Astrocyte of the cerebellum (primary cell): ENCODE measurements around the gene PRAC2.

Source experiments
- DNase-seq: peaks from one replicate; pipeline ENCODE4 v3.0.0-alpha.2; 2011; ENCODE audit warnings: low read depth
- H3K4me3 ChIP-seq: 2 replicates; pipeline ENCODE4 v1.5.1; 2011; ENCODE audit warnings: mild to moderate bottlenecking, low read depth, low read length, moderate library complexity
- in situ Hi-C: cut with HindIII; loops from 2 replicates; pipeline ENCODE4 v1.10.0; 2017; ENCODE audit warnings: low sequenced_read_pairs
- TF ChIP-seq, protein P1 (sequence below): IDR thresholded peaks from 2 replicates; pipeline ENCODE4 v1.5.1; 2012; ENCODE audit warnings: low read length, low read depth, moderate library complexity, mild to moderate bottlenecking; ENCODE audit errors: missing control alignments

Gene PRAC2

GRCh38 chr17:48737330-48738043 lies 14.5 kb downstream of the PRAC2 start:
- TF ChIP-seq, protein P1, sequence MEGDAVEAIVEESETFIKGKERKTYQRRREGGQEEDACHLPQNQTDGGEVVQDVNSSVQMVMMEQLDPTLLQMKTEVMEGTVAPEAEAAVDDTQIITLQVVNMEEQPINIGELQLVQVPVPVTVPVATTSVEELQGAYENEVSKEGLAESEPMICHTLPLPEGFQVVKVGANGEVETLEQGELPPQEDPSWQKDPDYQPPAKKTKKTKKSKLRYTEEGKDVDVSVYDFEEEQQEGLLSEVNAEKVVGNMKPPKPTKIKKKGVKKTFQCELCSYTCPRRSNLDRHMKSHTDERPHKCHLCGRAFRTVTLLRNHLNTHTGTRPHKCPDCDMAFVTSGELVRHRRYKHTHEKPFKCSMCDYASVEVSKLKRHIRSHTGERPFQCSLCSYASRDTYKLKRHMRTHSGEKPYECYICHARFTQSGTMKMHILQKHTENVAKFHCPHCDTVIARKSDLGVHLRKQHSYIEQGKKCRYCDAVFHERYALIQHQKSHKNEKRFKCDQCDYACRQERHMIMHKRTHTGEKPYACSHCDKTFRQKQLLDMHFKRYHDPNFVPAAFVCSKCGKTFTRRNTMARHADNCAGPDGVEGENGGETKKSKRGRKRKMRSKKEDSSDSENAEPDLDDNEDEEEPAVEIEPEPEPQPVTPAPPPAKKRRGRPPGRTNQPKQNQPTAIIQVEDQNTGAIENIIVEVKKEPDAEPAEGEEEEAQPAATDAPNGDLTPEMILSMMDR, result no peak
- in situ Hi-C loops, result loop anchor here (10.0 kb wide), 1 partner anchor 127 kb away; no protein-coding TSS in a partner anchor
- DNase-seq, result no peak
- no peak overlapping the region for H3K4me3 ChIP-seq

DNA sequence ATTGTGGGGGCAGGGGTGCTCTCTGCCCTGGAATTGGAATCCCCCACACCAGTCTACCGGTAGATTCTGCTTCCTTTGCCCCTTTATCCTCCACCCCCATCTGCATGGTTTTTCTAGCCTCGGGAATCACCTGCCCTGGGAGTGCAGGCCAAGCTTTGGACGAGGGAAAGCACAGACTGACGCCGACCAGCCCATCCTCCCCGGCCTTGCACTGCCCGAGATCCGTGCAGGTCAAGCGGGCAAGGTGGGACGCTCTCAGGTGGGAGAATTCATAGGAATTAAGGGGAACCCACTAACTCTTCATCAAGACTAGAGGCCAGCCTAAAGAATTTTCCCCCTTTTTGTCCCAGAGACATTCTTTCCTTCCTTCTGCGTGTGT lies 15.4 kb downstream of the PRAC2 start:
- in situ Hi-C loops, result loop anchor here (10.0 kb wide), 1 partner anchor 126 kb away; no protein-coding TSS in a partner anchor
- no peak overlapping the region for H3K4me3 ChIP-seq
- TF ChIP-seq, protein P1, result no peak
- no peak for DNase-seq

DNA sequence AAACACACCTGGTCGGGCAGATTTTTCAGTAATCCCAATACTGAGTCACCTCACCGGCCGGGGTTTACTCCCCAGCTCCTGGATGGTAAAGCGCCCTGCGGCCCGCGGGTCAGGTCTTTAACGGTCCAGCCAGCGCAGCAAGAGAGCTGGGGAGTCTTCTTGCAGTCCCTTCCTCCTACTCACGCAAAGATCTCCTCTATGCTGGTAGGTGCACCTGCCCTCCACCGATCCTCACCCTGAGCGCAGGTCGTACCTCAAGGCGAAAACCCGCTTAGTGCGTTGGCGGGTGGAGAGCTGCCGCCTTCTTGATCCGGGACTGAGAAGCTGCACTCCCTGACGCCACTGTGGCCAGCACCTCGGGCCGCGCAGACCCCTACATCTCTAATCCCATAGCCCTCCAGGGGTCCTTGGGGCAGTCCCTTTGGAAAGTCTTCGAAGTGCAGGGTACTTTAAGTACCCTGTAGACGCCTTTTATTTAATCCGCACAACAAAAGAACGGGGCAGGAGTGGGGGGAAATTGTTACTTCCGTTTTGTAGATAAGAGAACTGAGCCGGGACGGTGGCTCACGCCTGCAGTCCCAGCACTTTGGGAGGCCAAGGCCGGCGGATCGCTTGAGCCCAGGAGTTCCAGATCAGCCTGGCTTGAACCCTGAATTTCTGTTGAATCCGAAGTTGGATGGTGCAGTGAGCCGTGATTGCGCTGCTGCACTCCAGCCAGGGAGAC lies 16.0 kb downstream of the PRAC2 start:
- in situ Hi-C loops, result loop anchor here (10.0 kb wide), 1 partner anchor 126 kb away; no protein-coding TSS in a partner anchor
- H3K4me3 ChIP-seq, result no peak overlapping the region
- TF ChIP-seq, protein P1, result no peak
- no peak for DNase-seq

DNA sequence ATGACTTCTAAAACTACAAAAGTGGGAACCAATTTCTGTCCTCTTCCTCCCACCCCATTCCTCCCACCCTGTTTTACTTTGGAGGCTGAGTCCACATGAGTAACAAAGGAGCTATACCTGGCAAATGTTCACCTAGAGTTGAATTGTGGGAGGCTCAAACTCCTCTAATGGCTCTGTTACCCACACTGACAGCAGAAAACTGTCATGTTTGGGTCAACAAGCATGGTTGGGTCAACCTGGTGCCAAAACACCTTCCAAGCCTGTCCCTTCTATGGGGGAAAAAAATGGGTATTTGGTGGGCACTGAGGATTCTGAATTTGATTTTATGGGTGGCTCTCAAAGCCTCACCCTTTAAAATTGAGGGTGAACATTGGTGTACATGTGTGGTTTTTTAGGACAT lies 17.6 kb downstream of the PRAC2 start:
- TF ChIP-seq, protein P1, result no peak
- H3K4me3 ChIP-seq, result no peak overlapping the region
- in situ Hi-C loops, result no loop called here
- no peak for DNase-seq

DNA sequence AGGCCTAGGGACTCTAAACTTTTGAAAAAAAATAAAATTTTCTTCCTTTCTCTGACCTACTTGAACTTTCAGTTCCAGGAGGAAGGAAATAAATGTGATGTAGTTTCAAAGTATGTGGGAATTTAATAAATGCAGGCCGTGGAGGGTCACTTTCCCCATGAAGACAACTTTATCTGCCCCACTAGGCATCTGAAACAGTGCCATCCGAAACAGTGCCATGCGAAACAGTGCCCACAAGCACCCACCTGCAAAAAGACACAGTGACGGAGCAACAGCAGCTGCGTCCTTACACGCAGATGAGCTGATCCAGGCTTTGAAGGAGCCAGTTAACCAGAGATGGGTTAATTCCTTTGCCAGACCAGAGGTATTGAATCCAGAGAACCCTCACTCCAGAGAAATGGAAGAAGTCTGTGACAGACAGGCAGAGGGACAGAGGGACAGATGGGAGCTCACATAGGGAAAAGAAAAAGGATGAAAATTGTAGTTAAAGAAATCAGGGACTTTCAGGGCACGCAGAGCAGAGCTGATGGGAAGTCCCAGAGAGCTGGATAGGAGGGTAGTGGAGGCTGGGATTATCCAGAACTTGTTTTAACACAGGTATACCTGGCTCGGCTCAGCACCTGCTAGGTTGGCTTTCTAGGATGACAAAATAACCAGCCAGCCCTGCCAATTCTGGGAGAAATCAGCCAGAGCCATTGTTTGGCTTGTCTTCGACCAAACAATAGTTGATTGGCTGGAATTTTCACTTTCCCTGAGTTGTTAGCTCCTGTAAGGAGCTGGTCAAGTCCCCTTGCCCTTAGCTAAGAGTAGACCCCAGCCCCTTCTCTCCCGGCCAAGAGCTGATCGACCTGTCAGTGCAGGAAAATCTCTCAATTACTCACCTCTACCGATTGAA lies 22.6 kb downstream of the PRAC2 start:
- DNase-seq, result no peak
- TF ChIP-seq, protein P1, result no peak
- in situ Hi-C loops, result no loop called here
- no peak overlapping the region for H3K4me3 ChIP-seq

DNA sequence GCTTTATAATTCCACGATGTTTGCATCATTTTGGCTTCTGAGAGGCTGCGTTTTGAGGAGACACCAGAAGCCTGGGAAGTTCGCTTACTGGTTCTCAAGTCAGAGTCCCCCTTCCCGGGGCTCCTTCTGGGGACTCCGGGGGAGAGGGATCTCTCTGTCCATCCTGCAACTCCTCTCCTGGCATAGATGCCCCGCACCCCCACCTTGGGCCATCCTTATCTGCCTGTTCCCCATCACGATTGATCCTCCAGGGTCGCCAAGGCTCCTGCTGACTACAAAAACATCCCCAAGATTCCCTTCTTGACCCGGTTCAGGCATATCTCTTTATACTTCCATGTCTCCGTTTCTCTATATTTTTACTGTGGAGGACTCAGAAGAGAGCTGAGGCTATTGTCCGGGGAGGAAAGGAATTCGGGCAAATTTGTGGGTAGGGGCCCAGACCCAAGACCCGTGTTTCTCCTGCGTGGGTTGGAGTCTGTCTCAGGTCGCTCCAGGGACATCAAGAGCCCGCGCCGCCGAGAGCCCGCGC lies 24.0 kb downstream of the PRAC2 start:
- H3K4me3 ChIP-seq, result no peak overlapping the region
- TF ChIP-seq, protein P1, result no peak
- in situ Hi-C loops, result no loop called here
- no peak for DNase-seq
